CD14-positive monocyte (primary cell): ENCODE results near the gene CIZ1. TPM values are rescaled to one million over a fixed set of nuclear protein-coding genes. Genes with fewer than 3 reads are reported as not detected.
A peak's percentile ranks its signal among the peaks of the same experiment; 100 is the strongest.

ENCODE experiments used
- DNase-seq, 3 donors: peaks; one replicate each; pipeline ENCODE4 v3.0.0-alpha.2; 2011 to 2022
- H2AFZ ChIP-seq: 2 replicates; pipeline ENCODE4 v1.6.0; 2012; ENCODE audit warnings: mild to moderate bottlenecking, low read depth, low read length, inconsistent platforms; ENCODE audit not compliant: insufficient read depth, poor library complexity, severe bottlenecking
- H3K27ac ChIP-seq, 2 donors: 1 replicate in 1 of 2; 2 replicates in 1 of 2; pipeline ENCODE4 v1.5.1; 2012 to 2013; ENCODE audit warnings: low read length in 2 of 2, control low read depth in 1 of 2, inconsistent platforms in 1 of 2, low read depth in 1 of 2, mild to moderate bottlenecking in 1 of 2
- H3K27me3 ChIP-seq, 2 donors: one replicate each; pipeline versions ENCODE4 v1.6.0 to v1.6.1; 2011 to 2013; ENCODE audit warnings: low read length in 2 of 2; ENCODE audit not compliant: control insufficient read depth in 2 of 2, insufficient read depth in 2 of 2
- H3K36me3 ChIP-seq, 2 donors: replicated peaks in 1 of 2; 1 replicate in 1 of 2; 2 replicates in 1 of 2; pipeline versions ENCODE4 v1.5.1 to v1.6.1; 2012 to 2013; ENCODE audit warnings: low read length in 2 of 2, control low read depth in 1 of 2, inconsistent platforms in 1 of 2, mild to moderate bottlenecking in 1 of 2; ENCODE audit not compliant: insufficient read depth in 2 of 2, control insufficient read depth in 1 of 2
- H3K4me1 ChIP-seq, 2 donors: 1 replicate in 1 of 2; 2 replicates in 1 of 2; pipeline versions ENCODE4 v1.5.1 to v1.6.1; 2012 to 2013; ENCODE audit warnings: low read length in 2 of 2, control low read depth in 1 of 2, inconsistent platforms in 1 of 2, mild to moderate bottlenecking in 1 of 2, moderate library complexity in 1 of 2; ENCODE audit not compliant: insufficient read depth in 2 of 2, control insufficient read depth in 1 of 2
- H3K4me2 ChIP-seq: replicated peaks from 2 replicates; pipeline ENCODE3; 2012; ENCODE audit warnings: low read length, moderate library complexity, mild to moderate bottlenecking; ENCODE audit not compliant: poor library complexity, severe bottlenecking; ENCODE audit errors: extremely low read depth
- H3K4me3 ChIP-seq, 3 experiments: fragments of 200-600 bp in 1 of 3; sonication (generic) in 1 of 3; replicated peaks in 1 of 3; 1 replicate in 2 of 3; 2 replicates in 1 of 3; pipeline ENCODE4 v1.5.1; 2011 to 2013; ENCODE audit warnings: low read length in 3 of 3, mild to moderate bottlenecking in 3 of 3, control low read depth in 2 of 3, low read depth in 2 of 3, inconsistent platforms in 1 of 3, moderate library complexity in 1 of 3
- H3K79me2 ChIP-seq: 2 replicates; pipeline ENCODE4 v1.6.0; 2012; ENCODE audit warnings: mild to moderate bottlenecking, control low read depth, inconsistent platforms, low read length, moderate library complexity; ENCODE audit not compliant: insufficient read depth
- H3K9ac ChIP-seq: 2 replicates; pipeline ENCODE4 v1.6.0; 2017; ENCODE audit warnings: low read length, mild to moderate bottlenecking; ENCODE audit not compliant: insufficient read depth, poor library complexity, severe bottlenecking
- H3K9me3 ChIP-seq, 2 donors: replicated peaks in 1 of 2; 1 replicate in 1 of 2; 2 replicates in 1 of 2; pipeline versions ENCODE4 v1.5.1 to v1.6.1; 2012 to 2013; ENCODE audit warnings: low read length in 2 of 2, control low read depth in 1 of 2; ENCODE audit not compliant: control insufficient read depth in 1 of 2, insufficient read depth in 1 of 2
- H4K20me1 ChIP-seq: 2 replicates; pipeline ENCODE4 v1.6.0; 2012; ENCODE audit warnings: mild to moderate bottlenecking, low read length, control low read depth, moderate library complexity; ENCODE audit not compliant: insufficient read depth
- H3K27ac Mint-ChIP-seq, 7 donors: one replicate each; pipeline ENCODE4 v1.8.0; 2020; ENCODE audit warnings: mild to moderate bottlenecking in 7 of 7, mixed read lengths in 7 of 7, moderate library complexity in 6 of 7, inconsistent platforms in 2 of 7
- H3K27me3 Mint-ChIP-seq, 3 donors: one replicate each; pipeline ENCODE4 v1.8.0; 2021 to 2022; ENCODE audit warnings: low read depth in 3 of 3, mild to moderate bottlenecking in 3 of 3, mixed read lengths in 3 of 3, moderate library complexity in 3 of 3, inconsistent platforms in 1 of 3
- H3K36me3 Mint-ChIP-seq, 2 donors: one replicate each; pipeline ENCODE4 v1.8.0; 2020; ENCODE audit warnings: mixed read lengths in 2 of 2, inconsistent platforms in 1 of 2, mild to moderate bottlenecking in 1 of 2
- H3K4me1 Mint-ChIP-seq: one replicate; pipeline ENCODE4 v1.8.0; 2020; ENCODE audit warnings: mild to moderate bottlenecking, mixed read lengths
- H3K4me3 Mint-ChIP-seq, 2 donors: one replicate each; pipeline ENCODE4 v1.8.0; 2020; ENCODE audit warnings: mild to moderate bottlenecking in 2 of 2, mixed read lengths in 2 of 2, moderate library complexity in 1 of 2
- H3K9me3 Mint-ChIP-seq, 7 donors: one replicate each; pipeline ENCODE4 v1.8.0; 2020 to 2022; ENCODE audit warnings: mixed read lengths in 7 of 7, mild to moderate bottlenecking in 6 of 7, moderate library complexity in 6 of 7, inconsistent platforms in 2 of 7
- CTCF ChIP-seq: fragments of 200-600 bp; IDR thresholded peaks from one replicate; pipeline ENCODE4 v1.8.0; 2022; ENCODE audit warnings: antibody characterized with exemption, mild to moderate bottlenecking
- WGBS: methylation state at CpG from one replicate; pipeline ENCODE4 v1.1.5; 2013; ENCODE audit warnings: missing lambda C conversion rate; ENCODE audit not compliant: insufficient coverage; 5-methylcytosine and 5-hydroxymethylcytosine counted together
- intact Hi-C, 2 donors: fragments of 100-400 bp; cut with micrococcal nuclease; formaldehyde crosslinking; loops; one replicate each; pipeline versions ENCODE4 v1.15.0 to v1.15.1; 2023
- polyA plus RNA-seq, 3 donors: library from polyadenylated mRNA; depleted of rRNA in 1 of 3; unstranded in 2 of 3; stranded (reverse) in 1 of 3; fragments of 300-500 nt in 2 of 3; fragments of >200 nt in 1 of 3; fragmentation: Illumina TruSeq in 2 of 3; gene quantifications; 1 replicate in 2 of 3; 2 replicates in 1 of 3; pipeline ENCODE4 v1.2.3, GENCODE V29; 2012 to 2021

CIZ1 gene
- polyA plus RNA-seq, 3 donors, result 3.4 to 53.7 (median 5.9) TPM

- Histone ChIP-seq H4K20me1 (no peaks in the 10 kb centered on the region), H3K4me1 (peaks cover 13 to 23% of the 10 kb centered on the region in 2 donors), H2AFZ (no peak overlapping the region), H3K27ac (no peak overlapping the region), H3K9ac (no peak overlapping the region), H3K4me3 (no peak overlapping the region), H3K36me3 (no peaks in the 10 kb centered on the region), H3K9me3 (no peaks in the 10 kb centered on the region), H3K79me2 (no peaks in the 10 kb centered on the region), H3K27me3 (peaks cover 0 to 18% of the 10 kb centered on the region in 2 donors), H3K4me2 (no peak overlapping the region)
- Mint-ChIP-seq H3K9me3 (peaks cover 0 to 8% (median 0%) of the 10 kb centered on the region in 7 donors), H3K4me1 (peaks cover 19% of the 10 kb centered on the region), H3K27me3 (peaks cover 15 to 38% (median 29%) of the 10 kb centered on the region in 3 donors), H3K27ac (peak overlapping the region in 1 of 7 donors; percentile 30), H3K36me3 (no peaks in the 10 kb centered on the region), H3K4me3 (no peak overlapping the region)
- intact Hi-C loops, result no loop called here
- DNase-seq, result no peak
- no peak for TF ChIP-seq CTCF
- WGBS, result 98% methylated on average over 7 of the region's 7 CpGs
Observed at GRCh38 chr9:128208386-128208785, 17.0 kb upstream of the CIZ1 start.

GRCh38 chr9:128206916-128207910 lies 15.8 kb upstream of the CIZ1 start:
- H4K20me1 ChIP-seq, result no peaks in the 10 kb centered on the region
- H3K36me3 Mint-ChIP-seq, result peaks cover 0 to 2% of the 10 kb centered on the region in 2 donors
- peaks cover 0 to 18% of the 10 kb centered on the region in 2 donors for H3K27me3 ChIP-seq
- H3K9me3 ChIP-seq, result no peaks in the 10 kb centered on the region
- 50% methylated on average over 9 of the region's 15 CpGs for WGBS
- H3K4me3 Mint-ChIP-seq, result no peak overlapping the region
- H3K27ac Mint-ChIP-seq, result peak overlapping the region in 2 of 7 donors; percentile 18 to 26
- H3K9ac ChIP-seq, result peak overlapping the region; percentile 4
- H3K27ac ChIP-seq, result no peak overlapping the region
- intact Hi-C loops, result no loop called here
- TF ChIP-seq CTCF, result no peak
- no peak for DNase-seq
- peaks cover 18 to 32% of the 10 kb centered on the region in 2 donors for H3K4me1 ChIP-seq
- H2AFZ ChIP-seq, result peak overlapping the region; percentile 29
- H3K4me2 ChIP-seq, result no peak overlapping the region
- H3K36me3 ChIP-seq, result no peaks in the 10 kb centered on the region
- H3K4me3 ChIP-seq, result no peak overlapping the region
- H3K4me1 Mint-ChIP-seq, result peaks cover 26% of the 10 kb centered on the region
- no peaks in the 10 kb centered on the region for H3K79me2 ChIP-seq
- H3K9me3 Mint-ChIP-seq, result peaks cover 0 to 8% (median 0%) of the 10 kb centered on the region in 7 donors
- H3K27me3 Mint-ChIP-seq, result peaks cover 17 to 37% (median 29%) of the 10 kb centered on the region in 3 donors
